SK-N-MC (cell line): Measurements from ENCODE around the gene P2RY14.

Experiments
- EZH2 ChIP-seq: fragments of 200-600 bp; sonication (generic); IDR thresholded peaks from one replicate; pipeline ENCODE4 v1.6.1; 2017; ENCODE audit warnings: antibody characterized with exemption
- FOXP2 ChIP-seq: optimal IDR thresholded peaks from 2 replicates; pipeline ENCODE3; 2011; ENCODE audit warnings: mild to moderate bottlenecking, moderate library complexity; ENCODE audit not compliant: insufficient read depth; ENCODE audit errors: extremely low read length, control extremely low read depth
- POLR2AphosphoS5 ChIP-seq: IDR thresholded peaks from 2 replicates; pipeline ENCODE4 v1.6.1; 2012; ENCODE audit warnings: mild to moderate bottlenecking, low read depth, low read length, borderline replicate concordance

GRCh38 chr3:151293127-151293526 lies 14.8 kb upstream of the P2RY14 start:
- no peak for TF ChIP-seq EZH2
- TF ChIP-seq POLR2AphosphoS5 = no peak
- no peak for TF ChIP-seq FOXP2
